GM18519 (cell line): ENCODE results near the gene DPEP1.
A peak's percentile ranks its signal among the peaks of the same experiment; 100 is the strongest.
"Not testable (repeated sequence)": the region's sequence is repeated elsewhere in the genome, so short reads cannot be mapped to it uniquely, and the experiment has no call there.

Experiments used
- ATAC-seq: cut with Tn5 transposase; IDR thresholded peaks from one replicate; pipeline ENCODE4 v1.9.1; 2021; ENCODE audit warnings: mild to moderate bottlenecking, moderate library complexity; ENCODE audit not compliant: unreplicated experiment, low FRiP score

DPEP1 gene

DNA sequence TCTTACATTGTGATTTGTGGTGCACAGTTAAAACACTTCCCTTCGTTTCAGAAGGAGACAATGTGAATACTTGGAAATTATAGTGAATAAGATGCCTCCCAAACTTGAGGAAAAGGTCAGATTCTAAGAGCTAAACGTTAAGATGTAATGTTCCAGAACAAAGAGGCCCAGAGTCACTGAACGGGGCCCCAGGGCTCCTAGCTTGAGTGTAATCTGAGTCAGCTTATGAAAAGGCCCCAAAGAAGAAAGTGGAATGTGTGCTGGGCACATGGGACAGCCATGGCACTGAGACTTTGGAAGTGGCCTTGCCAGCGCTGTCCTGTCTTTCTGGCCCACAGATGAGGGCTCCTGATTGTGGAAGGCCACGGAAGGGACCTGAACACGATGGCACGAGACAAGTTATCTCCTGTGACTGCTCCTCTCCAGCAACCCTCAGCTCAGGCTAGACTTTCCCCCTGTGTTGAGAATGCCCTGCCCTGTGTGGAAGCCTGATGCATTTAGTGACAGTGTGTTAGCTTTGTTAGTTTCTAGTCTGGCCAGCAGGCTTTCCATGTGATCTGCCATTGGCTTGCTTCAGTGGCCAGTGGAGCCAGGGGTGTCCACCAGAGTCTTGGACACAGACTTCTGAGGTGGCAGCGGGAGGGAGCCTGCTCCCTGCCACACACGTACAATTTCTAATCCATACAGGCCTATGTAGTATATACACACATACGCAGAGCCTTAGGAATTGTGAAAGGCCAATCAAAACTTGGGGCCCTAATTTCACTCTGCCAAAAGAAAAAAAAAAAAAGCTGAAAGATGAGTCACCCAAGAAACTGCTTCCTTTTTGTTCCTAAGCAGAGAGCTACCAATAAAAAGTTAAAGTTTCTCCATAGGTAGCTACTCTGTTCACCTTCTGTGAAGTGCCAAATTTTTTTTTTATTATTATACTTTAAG lies 57.3 kb downstream of the DPEP1 start:
- no peak for ATAC-seq

DNA sequence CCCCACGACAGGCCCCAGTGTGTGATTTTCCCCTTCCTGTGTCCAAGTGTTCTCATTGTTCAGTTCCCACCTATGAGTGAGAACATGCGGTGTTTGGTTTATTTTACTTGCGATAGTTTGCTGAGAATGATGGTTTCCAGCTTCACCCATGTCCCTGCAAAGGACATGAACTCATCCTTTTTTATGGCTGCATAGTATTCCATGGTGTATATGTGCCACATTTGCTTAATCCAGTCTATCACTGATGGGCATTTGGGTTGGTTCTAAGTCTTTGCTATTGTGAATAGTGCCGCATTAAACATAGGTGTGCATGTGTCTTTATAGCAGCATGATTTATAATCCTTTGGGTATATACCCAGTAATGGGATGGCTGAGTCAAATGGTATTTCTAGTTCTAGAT lies 58.1 kb downstream of the DPEP1 start:
- ATAC-seq = not testable (repeated sequence)

DNA sequence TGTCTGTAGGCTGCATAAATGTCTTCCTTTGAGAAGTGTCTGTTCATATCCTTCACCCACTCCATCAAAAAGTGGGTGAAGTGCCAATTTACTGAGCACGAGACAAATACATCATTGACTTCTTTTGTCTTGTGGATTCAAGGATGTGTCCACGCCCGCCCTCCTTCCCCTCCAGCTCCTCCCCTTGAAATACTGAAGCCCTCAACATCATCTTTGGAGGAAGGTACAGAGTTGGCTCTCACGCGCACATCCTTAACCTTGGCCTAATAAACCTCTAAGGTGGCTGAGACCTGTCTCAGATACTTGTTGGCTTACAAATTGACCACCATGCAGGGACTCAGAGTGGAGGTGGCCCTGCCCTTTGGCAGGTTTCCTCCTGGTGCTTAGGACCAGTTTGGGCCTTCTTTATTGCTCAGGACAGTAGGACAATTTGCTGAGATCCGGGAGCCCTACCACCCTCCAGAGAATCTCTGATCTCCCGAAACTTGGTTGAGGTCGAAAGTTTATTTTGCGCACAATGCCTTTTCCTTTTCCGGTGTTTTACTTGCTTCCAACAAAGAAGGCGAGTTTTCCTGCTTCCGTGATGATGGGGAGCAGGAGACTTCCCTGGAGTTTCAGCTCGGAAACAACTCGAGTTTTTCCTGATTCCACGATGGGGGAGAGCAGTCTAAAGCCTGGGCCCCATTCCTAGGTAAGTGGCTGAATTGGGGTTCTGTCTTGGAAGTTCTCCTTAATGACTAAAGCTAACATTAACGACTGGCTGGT lies 58.9 kb downstream of the DPEP1 start:
- no peak for ATAC-seq

DNA sequence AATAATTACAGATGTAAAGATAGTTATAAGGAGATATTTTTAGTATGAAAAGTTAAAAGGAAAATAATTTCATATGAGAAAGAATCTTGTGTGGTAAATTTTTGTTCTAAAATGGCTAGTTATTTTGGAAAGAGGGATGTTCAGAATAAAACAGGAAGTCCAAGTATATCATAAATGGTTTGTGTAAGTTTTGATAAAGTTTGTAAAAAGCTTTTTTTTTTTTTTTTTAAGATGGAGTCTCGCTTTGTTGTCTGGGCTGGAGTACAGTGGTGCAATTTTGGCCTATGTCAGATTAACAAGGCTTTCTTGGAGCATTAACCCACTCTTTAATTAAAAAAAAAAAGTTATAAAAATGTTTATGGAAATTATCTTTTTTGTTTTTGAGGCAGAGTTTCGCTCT lies 64.8 kb downstream of the DPEP1 start:
- no peak for ATAC-seq

DNA sequence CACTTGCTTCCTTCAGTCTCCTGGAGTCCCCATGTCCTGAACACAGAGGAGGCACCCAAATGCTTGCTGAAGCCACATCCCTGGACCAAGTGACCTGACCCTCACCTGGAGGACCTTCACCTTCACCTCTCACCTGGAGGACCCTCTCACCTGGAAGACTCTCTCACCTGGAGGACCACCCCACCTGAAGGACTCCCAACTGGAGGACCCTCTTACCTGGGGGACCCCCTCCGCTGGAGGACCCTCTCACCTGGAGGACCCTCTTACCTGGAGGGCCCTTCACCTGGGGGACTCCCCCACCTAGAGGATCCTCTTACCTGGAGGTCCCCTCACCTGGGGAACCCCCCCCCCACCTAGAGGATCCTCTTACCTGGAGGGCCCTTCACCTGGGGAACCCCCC lies 72.5 kb downstream of the DPEP1 start:
- ATAC-seq = no peak

DNA sequence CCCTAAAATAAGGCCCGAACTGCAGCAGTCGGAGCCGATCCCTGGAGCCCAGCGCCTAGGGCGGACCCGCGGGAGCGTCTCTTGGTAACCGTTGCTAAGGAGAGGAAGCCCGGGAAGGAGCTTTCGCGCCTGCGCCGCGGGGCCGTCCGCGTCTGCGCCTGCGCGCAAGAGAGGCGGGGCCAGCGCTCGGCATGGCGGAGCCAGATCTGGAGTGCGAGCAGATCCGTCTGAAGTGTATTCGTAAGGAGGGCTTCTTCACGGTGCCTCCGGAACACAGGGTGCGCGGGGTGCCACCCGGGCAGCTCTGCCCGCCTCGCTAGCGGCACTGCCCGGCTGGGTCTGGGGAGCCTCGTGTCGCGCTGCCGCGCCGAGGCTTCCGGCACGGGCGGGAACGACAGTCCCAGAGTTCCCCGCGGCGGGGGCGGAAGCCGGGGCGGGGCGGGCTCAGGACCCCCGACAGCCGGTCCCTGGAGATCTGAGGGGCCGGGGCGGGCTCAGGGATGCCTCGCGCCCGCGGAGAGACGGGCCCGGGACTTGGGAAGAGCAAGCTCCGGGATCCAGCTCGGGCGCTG lies 73.2 kb downstream of the DPEP1 start, which contains the start of gene CDK10:
Gene CDK10 (plus strand): TSS at position 170 of the 572 bp plus-strand sequence. CDS start 22 bp downstream, at position 192.
- peak; percentile 75 for ATAC-seq

DNA sequence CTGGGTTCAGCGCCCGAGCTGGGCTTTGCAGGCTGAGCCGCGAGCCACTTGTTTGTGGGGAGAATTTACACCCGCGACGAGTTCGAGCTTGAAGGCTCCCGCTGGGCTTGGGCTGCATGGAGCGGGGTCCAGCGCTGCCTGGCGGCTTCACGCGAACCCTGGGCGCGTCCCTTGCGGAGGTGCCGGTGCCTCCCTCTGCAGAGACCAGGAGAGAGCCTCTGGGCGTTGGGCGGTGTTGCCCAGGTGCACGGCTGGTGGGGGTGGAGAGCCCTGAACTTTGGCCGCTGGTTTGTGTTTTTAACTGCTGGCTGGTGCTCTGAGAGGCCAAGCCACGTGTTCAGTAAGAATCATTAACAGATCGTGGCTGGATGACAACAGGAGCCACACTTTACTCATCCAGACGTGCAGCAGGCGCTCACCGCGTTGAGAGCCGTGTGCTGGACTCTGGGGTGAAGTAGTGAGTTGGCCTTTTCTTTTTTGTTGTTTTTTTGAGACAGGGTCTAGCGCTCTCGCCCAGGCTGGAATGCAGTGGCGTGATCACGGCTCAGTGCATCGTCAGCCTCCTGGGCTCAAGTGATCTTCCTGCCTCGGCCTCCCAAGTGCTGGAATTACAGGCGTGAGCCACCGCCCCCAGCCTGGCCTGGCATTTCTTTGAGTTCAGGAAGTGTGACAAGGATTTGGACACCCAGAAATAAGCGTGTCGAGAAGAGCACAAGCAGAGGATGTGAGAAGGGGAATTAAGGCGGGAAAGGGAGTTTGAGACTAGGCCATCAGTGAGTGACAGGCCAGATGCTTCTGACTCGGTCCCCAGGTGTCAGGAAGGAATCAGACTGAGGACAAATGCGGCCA lies 73.9 kb downstream of the DPEP1 start:
- peak; percentile 7 for ATAC-seq
